K562 (cell line): ENCODE data around the gene SEMA6B. TPM values are rescaled to one million over a fixed set of nuclear protein-coding genes. Genes with fewer than 3 reads are reported as not detected.

Source experiments
- ATAC-seq: fragments of 200-7000 bp; cut with Tn5 transposase; 3 replicates; pipeline ENCODE4 v1.9.1; 2020; ENCODE audit warnings: moderate library complexity
- BruUV-seq: library from RNA; stranded (reverse); fragments of 400-500 nt; replicated peaks from 2 replicates; lab custom pipeline; 2021; lab: Mats Ljungman, UMichigan
- CTCF ChIA-PET: fragments of 300-600 bp; formaldehyde crosslinking; extraction: SDS; loops from one replicate; lab custom pipeline; 2021; ENCODE audit warnings: low intra/inter-chr PET ratio; lab: Yijun Ruan, JAX
- POLR2A ChIA-PET: fragments of 300-600, 350-650 bp; sonication (Branson Sonifier 250); formaldehyde crosslinking; extraction: SDS; loops from one replicate; lab custom pipeline; 2021; ENCODE audit warnings: antibody characterized with exemption, inconsistent platforms; lab: Yijun Ruan, JAX
- DNase-seq, 4 experiments: peaks; one replicate each; pipeline versions ENCODE4 v3.0.0 to v3.0.0-alpha.2; 2011 to 2018; ENCODE audit warnings: low spot score in 3 of 4, mixed read lengths in 3 of 4; ENCODE audit errors: extremely low read depth in 1 of 4
- FAIRE-seq: peaks from 2 replicates; lab custom pipeline; 2011; peaks lifted over from hg19 to GRCh38; lab: Jason Lieb, UNC
- H2AFZ ChIP-seq: 2 replicates; pipeline ENCODE4 v1.6.0; 2011; ENCODE audit warnings: low read depth, low read length, control low read depth, inconsistent platforms
- H3K27ac ChIP-seq: fragments of 200-600 bp; 3 replicates; pipeline ENCODE4 v1.8.0; 2011; ENCODE audit warnings: low read depth, mild to moderate bottlenecking, control low read depth, inconsistent platforms, low read length, moderate library complexity, mixed read lengths; ENCODE audit errors: extremely low read depth
- H3K27me3 ChIP-seq, 2 experiments: fragments of 300-600 bp in 1 of 2; 2 replicates in 1 of 2; 3 replicates in 1 of 2; pipeline versions ENCODE4 v1.6.0 to v1.8.0; 2011; ENCODE audit warnings: inconsistent platforms in 2 of 2, low read length in 2 of 2, mild to moderate bottlenecking in 1 of 2, mixed read lengths in 1 of 2, moderate library complexity in 1 of 2; ENCODE audit not compliant: control insufficient read depth in 2 of 2, insufficient read depth in 2 of 2
- H3K36me3 ChIP-seq: fragments of 300-600 bp; 3 replicates; pipeline ENCODE4 v1.8.0; 2011; ENCODE audit warnings: mild to moderate bottlenecking, low read length, inconsistent platforms; ENCODE audit not compliant: control insufficient read depth, insufficient read depth
- H3K4me1 ChIP-seq, 2 experiments: fragments of 200-600 bp in 1 of 2; replicated peaks in 1 of 2; 2 replicates in 1 of 2; 3 replicates in 1 of 2; pipeline versions ENCODE4 v1.5.1 to v1.8.0; 2011; ENCODE audit warnings: inconsistent platforms in 2 of 2, low read length in 2 of 2, mild to moderate bottlenecking in 1 of 2, mixed read lengths in 1 of 2, moderate library complexity in 1 of 2; ENCODE audit not compliant: control insufficient read depth in 2 of 2, insufficient read depth in 2 of 2
- H3K4me2 ChIP-seq: 2 replicates; pipeline ENCODE4 v1.6.1; 2011; ENCODE audit warnings: low read length, control low read depth, inconsistent platforms, mixed read lengths; ENCODE audit not compliant: insufficient read depth
- H3K4me3 ChIP-seq: fragments of 200-600 bp; sonication (generic), shearing (Covaris generic); 2 replicates; pipeline ENCODE4 v1.5.1; 2016; ENCODE audit warnings: control low read depth, inconsistent platforms
- H3K79me2 ChIP-seq: fragments of 200-600 bp; 3 replicates; pipeline ENCODE4 v1.8.0; 2011; ENCODE audit warnings: low read length, inconsistent platforms; ENCODE audit not compliant: control insufficient read depth, insufficient read depth
- H3K9ac ChIP-seq, 2 experiments: 2 replicates each; pipeline versions ENCODE4 v1.6.0 to v1.6.1; 2011; ENCODE audit warnings: low read depth in 2 of 2, low read length in 2 of 2, control low read depth in 1 of 2, inconsistent platforms in 1 of 2, mild to moderate bottlenecking in 1 of 2, mixed read lengths in 1 of 2; ENCODE audit not compliant: insufficient read depth in 1 of 2
- H3K9me1 ChIP-seq: one replicate; pipeline ENCODE4 v1.6.0; 2011; ENCODE audit warnings: inconsistent platforms, mild to moderate bottlenecking, low read length, moderate library complexity; ENCODE audit not compliant: control insufficient read depth, insufficient read depth
- H3K9me3 ChIP-seq: replicated peaks from 2 replicates; pipeline ENCODE4 v1.5.1; 2011; ENCODE audit warnings: low read depth, low read length, inconsistent platforms; ENCODE audit not compliant: control insufficient read depth, insufficient read depth
- H4K20me1 ChIP-seq: replicated peaks from 2 replicates; pipeline ENCODE4 v1.6.1; 2011; ENCODE audit warnings: low read length, inconsistent platforms, mixed read lengths; ENCODE audit not compliant: control insufficient read depth, insufficient read depth
- BCOR ChIP-seq: fragments of 450-650 bp; IDR thresholded peaks from 2 replicates; pipeline ENCODE4 v1.6.1; 2016
- RBM25 ChIP-seq: fragments of 200-400 bp; formaldehyde crosslinking; IDR thresholded peaks from 2 replicates; pipeline ENCODE4 v1.6.1; 2018; ENCODE audit warnings: low read length, low read depth, moderate library complexity; ENCODE audit not compliant: severe bottlenecking
- THAP12 ChIP-seq: fragments of 250-450 bp; sonication (Bioruptor Pico); IDR thresholded peaks from 2 replicates; pipeline ENCODE4 v1.9.0; 2021; ENCODE audit warnings: mild to moderate bottlenecking, inconsistent platforms
- ZFP36 ChIP-seq: fragments of 150-350 bp; IDR thresholded peaks from 2 replicates; pipeline ENCODE4 v1.6.1; 2018; ENCODE audit warnings: low read length, low read depth; ENCODE audit not compliant: partially characterized antibody
- ZKSCAN1 ChIP-seq: fragments of 150-350 bp; IDR thresholded peaks from 2 replicates; pipeline ENCODE4 v1.6.1; 2016; ENCODE audit warnings: low read depth, low read length
- WGBS: fragments of 100-300 bp; shearing (Covaris generic); methylation state at CpG from one replicate; pipeline ENCODE4 v1.1.6; 2016; ENCODE audit warnings: low coverage, mixed read lengths; ENCODE audit not compliant: insufficient coverage; ENCODE audit errors: missing lambda C conversion rate; 5-methylcytosine and 5-hydroxymethylcytosine counted together
- in situ Hi-C: fragments of 300-500 bp; cut with MboI; formaldehyde crosslinking; loops from 4 replicates; pipeline ENCODE4 v1.15.0; 2018; ENCODE audit warnings: inconsistent platforms, mixed read lengths
- intact Hi-C: fragments of 100-400 bp; cut with micrococcal nuclease; formaldehyde crosslinking; loops from 2 replicates; pipeline ENCODE4 v1.14.2; 2022
- polyA plus RNA-seq, 8 experiments: library from polyadenylated mRNA; depleted of rRNA in 4 of 8; stranded (reverse) in 5 of 8; unstranded in 3 of 8; fragments of >200 nt; fragmentation: Nextera tagmentation in 2 of 8; fragmentation: Illumina TruSeq in 1 of 8; extraction: Ambion mirVana in 2 of 8; extraction: Trizol in 1 of 8; gene quantifications; 2 replicates each; pipeline versions ENCODE4 v1.2.1 to v1.2.3, GENCODE V29; 2011 to 2014; ENCODE audit warnings: inconsistent platforms in 1 of 8, missing spikeins in 1 of 8
- total RNA-seq, 7 experiments: library from RNA; depleted of rRNA in 6 of 7; stranded (reverse); fragments of >200 nt in 6 of 7; fragmentation: Illumina TruSeq in 2 of 7; extraction: Trizol in 2 of 7; gene quantifications; 2 replicates each; pipeline versions ENCODE4 v1.2.1 to v1.2.3, GENCODE V29; 2011 to 2021; ENCODE audit warnings: low replicate concordance in 1 of 7

Gene SEMA6B
- total and polyA plus RNA-seq, 9 of the 15 experiments (the other 6 are each of a cell fraction or from before 2014, with no cell fraction given): 0.65 to 4.6 (median 2.5) TPM; not detected in 2

GRCh38 chr19:4573682-4574081, 14.2 kb upstream of the SEMA6B start:
- H3K79me2 ChIP-seq: no peaks in the 10 kb centered on the region
- intact Hi-C loops (no loop called here), in situ Hi-C loops (loop anchor here (10.0 kb wide), 1 partner anchor 221 kb away; the partner anchor contains the start of gene FEM1A)
- no peak overlapping the region for H3K4me2 ChIP-seq
- peaks cover 3% of the 10 kb centered on the region; the same call in 1 of the 2 replicates for H4K20me1 ChIP-seq
- no peaks in the 10 kb centered on the region for H3K27me3 ChIP-seq
- ATAC-seq: no peak
- no TSS peak for BruUV-seq
- WGBS: 72% methylated on average over 6 of the region's 6 CpGs
- ChIA-PET CTCF (no interaction called here), POLR2A (no interaction called here)
- H3K9ac ChIP-seq: no peak overlapping the region
- H3K4me3 ChIP-seq: no peak overlapping the region
- no peaks in the 10 kb centered on the region for H3K9me3 ChIP-seq
- TF ChIP-seq BCOR (peak; percentile 27; the same call in 1 of the 2 replicates), RBM25 (peak; percentile 51), THAP12 (CRISPR knock-in tag) (no peak), ZFP36 (peak; percentile 27), ZKSCAN1 (peak; percentile 96)
- TF ChIP-seq, all 486 proteins: peak for 4
- peaks cover 25 to 38% of the 10 kb centered on the region in 2 experiments for H3K4me1 ChIP-seq
- no peak overlapping the region for H3K27ac ChIP-seq
- no peaks in the 10 kb centered on the region for H3K9me1 ChIP-seq
- FAIRE-seq: no peak
- no peak overlapping the region for H2AFZ ChIP-seq
- no peak for DNase-seq
- no peaks in the 10 kb centered on the region for H3K36me3 ChIP-seq
